Mesendoderm (in vitro differentiated cells): ENCODE data around the gene MGAT5B.
A peak's percentile ranks its signal among the peaks of the same experiment; 100 is the strongest.

Source experiments
- DNase-seq: peaks from one replicate; pipeline ENCODE4 v3.0.0; 2013
- H2AK5ac ChIP-seq: 2 replicates; pipeline ENCODE4 v1.6.1; 2013; ENCODE audit warnings: low read length, inconsistent platforms
- H2BK120ac ChIP-seq: 2 replicates; pipeline ENCODE4 v1.6.1; 2013; ENCODE audit warnings: low read depth, mild to moderate bottlenecking, low read length, moderate library complexity, mixed read lengths
- H2BK15ac ChIP-seq: replicated peaks from 2 replicates; pipeline ENCODE4 v1.6.1; 2013; ENCODE audit warnings: low read depth, mild to moderate bottlenecking, moderate library complexity
- H2BK5ac ChIP-seq: 2 replicates; pipeline ENCODE4 v1.6.1; 2013; ENCODE audit warnings: low read length, inconsistent platforms
- H3K18ac ChIP-seq: 2 replicates; pipeline ENCODE4 v1.6.1; 2013; ENCODE audit warnings: mild to moderate bottlenecking, low read length, mixed read lengths
- H3K23ac ChIP-seq: one replicate; pipeline ENCODE4 v1.6.1; 2013; ENCODE audit warnings: low read length
- H3K27ac ChIP-seq: 2 replicates; pipeline ENCODE4 v1.5.1; 2013; ENCODE audit warnings: low read depth, mild to moderate bottlenecking, inconsistent platforms, low read length, moderate library complexity
- H3K27me3 ChIP-seq: 2 replicates; pipeline ENCODE4 v1.6.1; 2013; ENCODE audit warnings: low read length, control low read depth, mild to moderate bottlenecking, inconsistent platforms; ENCODE audit not compliant: insufficient read depth, poor library complexity
- H3K36me3 ChIP-seq: 2 replicates; pipeline ENCODE4 v1.6.1; 2013; ENCODE audit warnings: low read length, inconsistent platforms; ENCODE audit not compliant: control insufficient read depth, insufficient read depth
- H3K4ac ChIP-seq: one replicate; pipeline ENCODE4 v1.6.1; 2013; ENCODE audit warnings: low read depth, mild to moderate bottlenecking, low read length, moderate library complexity
- H3K4me1 ChIP-seq: 2 replicates; pipeline ENCODE4 v1.6.1; 2013; ENCODE audit warnings: low read depth, low read length, inconsistent platforms; ENCODE audit not compliant: control insufficient read depth
- H3K4me2 ChIP-seq: 2 replicates; pipeline ENCODE4 v1.6.1; 2013; ENCODE audit warnings: low read length
- H3K4me3 ChIP-seq: 2 replicates; pipeline ENCODE4 v1.5.1; 2013; ENCODE audit warnings: mild to moderate bottlenecking, low read length
- H3K56ac ChIP-seq: one replicate; pipeline ENCODE4 v1.6.1; 2013; ENCODE audit warnings: low read length
- H3K79me1 ChIP-seq: 2 replicates; pipeline ENCODE4 v1.6.1; 2013; ENCODE audit warnings: low read length, inconsistent platforms
- H3K79me2 ChIP-seq: 2 replicates; pipeline ENCODE4 v1.6.1; 2013; ENCODE audit warnings: mild to moderate bottlenecking, low read length; ENCODE audit not compliant: control insufficient read depth, insufficient read depth
- H3K9ac ChIP-seq: 2 replicates; pipeline ENCODE4 v1.6.1; 2013; ENCODE audit warnings: low read length, inconsistent platforms
- H4K5ac ChIP-seq: one replicate; pipeline ENCODE4 v1.6.1; 2013; ENCODE audit warnings: low read length
- H4K8ac ChIP-seq: one replicate; pipeline ENCODE4 v1.6.1; 2013; ENCODE audit warnings: low read depth, mild to moderate bottlenecking, control low read depth, low read length, moderate library complexity
- WGBS: extraction: QIAGEN DNeasy Blood & Tissue Kit; methylation state at CpG from one replicate; pipeline ENCODE4 v1.1.7; 2013; ENCODE audit warnings: low lambda C conversion rate, missing lambda C conversion rate; ENCODE audit not compliant: insufficient coverage; ENCODE audit errors: extremely low coverage; 5-methylcytosine and 5-hydroxymethylcytosine counted together

MGAT5B gene

GRCh38 chr17:76966016-76966415, 97.8 kb downstream of the MGAT5B start:
- no peak overlapping the region for H2AK5ac ChIP-seq
- H3K4me1 ChIP-seq, result no peaks in the 10 kb centered on the region
- H3K23ac ChIP-seq, result no peak overlapping the region
- H3K9ac ChIP-seq, result no peak overlapping the region
- H3K36me3 ChIP-seq, result no peaks in the 10 kb centered on the region
- no peaks in the 10 kb centered on the region for H3K27me3 ChIP-seq
- H3K56ac ChIP-seq, result no peak overlapping the region
- no peak overlapping the region for H2BK15ac ChIP-seq
- DNase-seq, result no peak
- no peak overlapping the region for H3K27ac ChIP-seq
- H4K8ac ChIP-seq, result no peak overlapping the region
- no peak overlapping the region for H3K4ac ChIP-seq
- no peak overlapping the region for H3K4me3 ChIP-seq
- H3K18ac ChIP-seq, result no peak overlapping the region
- no peak overlapping the region for H2BK120ac ChIP-seq
- WGBS, result no CpG with 5 or more reads among the region's 4 CpGs
- no peaks in the 10 kb centered on the region for H3K79me1 ChIP-seq
- H3K79me2 ChIP-seq, result no peaks in the 10 kb centered on the region
- no peak overlapping the region for H2BK5ac ChIP-seq
- H4K5ac ChIP-seq, result no peak overlapping the region
- H3K4me2 ChIP-seq, result no peak overlapping the region

GRCh38 chr17:76966486-76967181, 98.4 kb downstream of the MGAT5B start:
- Histone ChIP-seq H3K4me3 (no peak overlapping the region), H3K36me3 (no peaks in the 10 kb centered on the region), H3K4me2 (no peak overlapping the region), H3K27me3 (no peaks in the 10 kb centered on the region), H3K27ac (no peak overlapping the region), H3K9ac (no peak overlapping the region), H2BK5ac (no peak overlapping the region), H2BK15ac (no peak overlapping the region), H4K8ac (no peak overlapping the region), H3K79me2 (no peaks in the 10 kb centered on the region), H4K5ac (no peak overlapping the region), H3K79me1 (no peaks in the 10 kb centered on the region), H3K4ac (no peak overlapping the region), H3K4me1 (no peaks in the 10 kb centered on the region), H3K23ac (peak overlapping the region; percentile 80), H2BK120ac (no peak overlapping the region), H2AK5ac (no peak overlapping the region), H3K56ac (no peak overlapping the region), H3K18ac (no peak overlapping the region)
- no peak for DNase-seq
- WGBS, result no CpG with 5 or more reads among the region's 9 CpGs

GRCh38 chr17:76967762-76968161, 99.6 kb downstream of the MGAT5B start:
- H2BK5ac ChIP-seq, result no peak overlapping the region
- H3K18ac ChIP-seq, result no peak overlapping the region
- no peaks in the 10 kb centered on the region for H3K79me1 ChIP-seq
- H2AK5ac ChIP-seq, result no peak overlapping the region
- H2BK15ac ChIP-seq, result no peak overlapping the region
- H3K4me2 ChIP-seq, result no peak overlapping the region
- peaks cover 2% of the 10 kb centered on the region for H3K4me1 ChIP-seq
- no peak for DNase-seq
- H3K4me3 ChIP-seq, result no peak overlapping the region
- no peak overlapping the region for H4K8ac ChIP-seq
- no peak overlapping the region for H3K56ac ChIP-seq
- H3K36me3 ChIP-seq, result no peaks in the 10 kb centered on the region
- H3K4ac ChIP-seq, result no peak overlapping the region
- no peak overlapping the region for H3K9ac ChIP-seq
- no CpG with 5 or more reads among the region's 4 CpGs for WGBS
- H3K79me2 ChIP-seq, result no peaks in the 10 kb centered on the region
- H4K5ac ChIP-seq, result no peak overlapping the region
- no peak overlapping the region for H3K27ac ChIP-seq
- H3K27me3 ChIP-seq, result no peaks in the 10 kb centered on the region
- no peak overlapping the region for H2BK120ac ChIP-seq
- no peak overlapping the region for H3K23ac ChIP-seq

GRCh38 chr17:76968707-76969597, 100.7 kb downstream of the MGAT5B start:
- peak overlapping the region; percentile 57 for H3K4me2 ChIP-seq
- H3K4me3 ChIP-seq, result peak overlapping the region; percentile 12
- peak overlapping the region; percentile 64 for H2BK5ac ChIP-seq
- H3K36me3 ChIP-seq, result no peaks in the 10 kb centered on the region
- no peaks in the 10 kb centered on the region for H3K79me2 ChIP-seq
- no peak overlapping the region for H2AK5ac ChIP-seq
- H3K27ac ChIP-seq, result peak overlapping the region; percentile 95
- peak overlapping the region; percentile 95 for H3K23ac ChIP-seq
- H3K56ac ChIP-seq, result peak overlapping the region; percentile 83
- DNase-seq, result peak; percentile 99
- no peaks in the 10 kb centered on the region for H3K27me3 ChIP-seq
- peaks cover 2% of the 10 kb centered on the region for H3K4me1 ChIP-seq
- no peak overlapping the region for H4K8ac ChIP-seq
- H4K5ac ChIP-seq, result no peak overlapping the region
- H2BK120ac ChIP-seq, result peak overlapping the region; percentile 52
- WGBS, result no CpG with 5 or more reads among the region's 45 CpGs
- no peak overlapping the region for H3K4ac ChIP-seq
- H3K18ac ChIP-seq, result peak overlapping the region; percentile 72
- H3K79me1 ChIP-seq, result no peaks in the 10 kb centered on the region
- H3K9ac ChIP-seq, result peak overlapping the region; percentile 67
- no peak overlapping the region for H2BK15ac ChIP-seq

- H2BK5ac ChIP-seq, result peak overlapping the region; percentile 33
- DNase-seq, result no peak
Measured at GRCh38 chr17:76969598-76970172, 101.5 kb downstream of the MGAT5B start.

More at GRCh38 chr17:76969598-76970172, 101.5 kb downstream of the MGAT5B start:
- peak overlapping the region; percentile 95 for H3K27ac ChIP-seq
- H3K27me3 ChIP-seq, result no peaks in the 10 kb centered on the region
- no peak overlapping the region for H4K5ac ChIP-seq
- H3K56ac ChIP-seq, result peak overlapping the region; percentile 81
- no peak overlapping the region for H2BK120ac ChIP-seq
- H3K4ac ChIP-seq, result no peak overlapping the region
- no peak overlapping the region for H2AK5ac ChIP-seq
- no CpG with 5 or more reads among the region's 13 CpGs for WGBS
- no peaks in the 10 kb centered on the region for H3K79me2 ChIP-seq
- peak overlapping the region; percentile 56 for H3K4me2 ChIP-seq
- no peaks in the 10 kb centered on the region for H3K36me3 ChIP-seq
- no peak overlapping the region for H3K23ac ChIP-seq
- no peak overlapping the region for H3K4me3 ChIP-seq
- peak overlapping the region; percentile 29 for H3K18ac ChIP-seq
- no peak overlapping the region for H2BK15ac ChIP-seq
- H3K9ac ChIP-seq, result peak overlapping the region; percentile 67
- no peaks in the 10 kb centered on the region for H3K79me1 ChIP-seq
- no peak overlapping the region for H4K8ac ChIP-seq
- H3K4me1 ChIP-seq, result peaks cover 2% of the 10 kb centered on the region
